Measurements from ENCODE around the gene AMPD2. TPM values are rescaled to one million over a fixed set of nuclear protein-coding genes. Genes with fewer than 3 reads are reported as not detected.

Gene AMPD2
- total and polyA plus RNA-seq, 9 of the 15 experiments (the other 6 are each of a cell fraction or from before 2014, with no cell fraction given): 2.0 to 77.7 (median 28.2) TPM

GRCh38 chr1:109598655-109599054 is 21.0 kb upstream of the AMPD2 start:
- intact Hi-C loops (cut with micrococcal nuclease) (no loop called here), in situ Hi-C loops (cut with MboI) (no loop called here)
- no peak overlapping the region for H3K27ac ChIP-seq (ENCODE audit: extremely low read depth, low read depth, low read length)
- H3K9ac ChIP-seq (ENCODE audit: insufficient read depth in 1 of 2, low read depth in 2 of 2, low read length in 2 of 2): no peak overlapping the region
- TF ChIP-seq SAFB2 (IDR thresholded peaks at IDR 0.05; ENCODE audit: borderline replicate concordance, low read depth, low read length, severe bottlenecking) (no peak), CTCF (IDR thresholded peaks at IDR 0.05 in 2 of 3, conservative IDR thresholded peaks at IDR 0.05 in 1 of 3; ENCODE audit: insufficient read depth in 2 of 3, low read depth in 1 of 3, low read length in 3 of 3) (peak; percentile 30 to 45 (median 33); a peak in 3 of 6 replicates)
- 79% methylated on average over 5 of the region's 5 CpGs for WGBS (ENCODE audit: insufficient coverage, low coverage, missing lambda C conversion rate)
- H3K27me3 ChIP-seq (ENCODE audit: control insufficient read depth in 2 of 2, insufficient read depth in 2 of 2, low read length in 2 of 2): no peaks in the 10 kb centered on the region
- H2AFZ ChIP-seq (ENCODE audit: low read depth, low read length): no peak overlapping the region
- H3K4me3 ChIP-seq: no peak overlapping the region
- ChIA-PET CTCF (ENCODE audit: low intra/inter-chr PET ratio) (no interaction called here), POLR2A (interaction anchor here (0.8 to 1.0 kb wide), 2 partner anchors 13 to 34 kb away, joined by 3 to 4 read pairs; no protein-coding TSS in a partner anchor)
- H4K20me1 ChIP-seq (replicated peaks; ENCODE audit: control insufficient read depth, insufficient read depth, low read length): no peaks in the 10 kb centered on the region
- peaks cover 16% of the 10 kb centered on the region for H3K36me3 ChIP-seq (ENCODE audit: control insufficient read depth, insufficient read depth, low read length)
- DNase-seq (ENCODE audit: extremely low read depth in 1 of 4, low spot score in 3 of 4) (peak in 1 of 4 experiments; percentile 31), FAIRE-seq (peak; percentile 15), ATAC-seq (peak; percentile 86)
- H3K4me2 ChIP-seq (ENCODE audit: insufficient read depth, low read length): no peak overlapping the region
- no peaks in the 10 kb centered on the region for H3K9me1 ChIP-seq (ENCODE audit: control insufficient read depth, insufficient read depth, low read length)
- H3K4me1 ChIP-seq (replicated peaks in 1 of 2; ENCODE audit: control insufficient read depth in 2 of 2, insufficient read depth in 2 of 2, low read length in 2 of 2): no peaks in the 10 kb centered on the region
- no peaks in the 10 kb centered on the region for H3K9me3 ChIP-seq (replicated peaks; ENCODE audit: control insufficient read depth, insufficient read depth, low read depth, low read length)
- BruUV-seq (replicated peaks): no TSS peak
- no peaks in the 10 kb centered on the region for H3K79me2 ChIP-seq (ENCODE audit: control insufficient read depth, insufficient read depth, low read length)

GRCh38 chr1:109603229-109603628 is 16.4 kb upstream of the AMPD2 start:
- Histone ChIP-seq H4K20me1 (replicated peaks; ENCODE audit: control insufficient read depth, insufficient read depth, low read length) (no peaks in the 10 kb centered on the region), H3K9ac (ENCODE audit: insufficient read depth in 1 of 2, low read depth in 2 of 2, low read length in 2 of 2) (no peak overlapping the region), H3K27ac (ENCODE audit: extremely low read depth, low read depth, low read length) (no peak overlapping the region), H3K27me3 (ENCODE audit: control insufficient read depth in 2 of 2, insufficient read depth in 2 of 2, low read length in 2 of 2) (peaks cover 0 to 6% of the 10 kb centered on the region in 2 experiments; a peak in 1 of 5 replicates), H2AFZ (ENCODE audit: low read depth, low read length) (no peak overlapping the region), H3K4me3 (no peak overlapping the region), H3K9me3 (replicated peaks; ENCODE audit: control insufficient read depth, insufficient read depth, low read depth, low read length) (no peaks in the 10 kb centered on the region), H3K9me1 (ENCODE audit: control insufficient read depth, insufficient read depth, low read length) (no peaks in the 10 kb centered on the region), H3K79me2 (ENCODE audit: control insufficient read depth, insufficient read depth, low read length) (no peaks in the 10 kb centered on the region), H3K4me1 (replicated peaks in 1 of 2; ENCODE audit: control insufficient read depth in 2 of 2, insufficient read depth in 2 of 2, low read length in 2 of 2) (no peaks in the 10 kb centered on the region), H3K4me2 (ENCODE audit: insufficient read depth, low read length) (no peak overlapping the region), H3K36me3 (ENCODE audit: control insufficient read depth, insufficient read depth, low read length) (no peaks in the 10 kb centered on the region; the same call in 2 of the 3 replicates)
- ATAC-seq (no peak), FAIRE-seq (no peak), DNase-seq (ENCODE audit: extremely low read depth in 1 of 4, low spot score in 3 of 4) (no peak)
- ChIA-PET CTCF (ENCODE audit: low intra/inter-chr PET ratio) (no interaction called here), POLR2A (interaction anchor here (0.6 to 4.3 kb wide), 4 partner anchors 10 to 195 kb away, joined by 3 to 40 read pairs (median 4); no protein-coding TSS in a partner anchor)
- BruUV-seq (replicated peaks): no TSS peak
- in situ Hi-C loops (cut with MboI): no loop called here
- 74% methylated on average over 3 of the region's 3 CpGs for WGBS (ENCODE audit: insufficient coverage, low coverage, missing lambda C conversion rate)
- intact Hi-C loops (cut with micrococcal nuclease): no loop called here
- TF ChIP-seq RAD51 (IDR thresholded peaks at IDR 0.05; ENCODE audit: borderline replicate concordance, low read depth): peak; percentile 9; the same call in 1 of the 2 replicates
- TF ChIP-seq RBM22 (IDR thresholded peaks at IDR 0.05; ENCODE audit: low read depth, low read length, poor library complexity, severe bottlenecking): no peak
- no peak for TF ChIP-seq EHMT2 (IDR thresholded peaks at IDR 0.05)
- TF ChIP-seq MAFG (tag; conservative IDR thresholded peaks at IDR 0.05): 0 out of 2 replicates have a peak, but pooled peaks have one; percentile 6
- no peak for TF ChIP-seq ZNF140 (CRISPR knock-in tag; IDR thresholded peaks at IDR 0.05)
- TF ChIP-seq HNRNPLL (IDR thresholded peaks at IDR 0.05; ENCODE audit: low read depth, low read length, poor library complexity, severe bottlenecking): no peak
- TF ChIP-seq, protein P1, sequence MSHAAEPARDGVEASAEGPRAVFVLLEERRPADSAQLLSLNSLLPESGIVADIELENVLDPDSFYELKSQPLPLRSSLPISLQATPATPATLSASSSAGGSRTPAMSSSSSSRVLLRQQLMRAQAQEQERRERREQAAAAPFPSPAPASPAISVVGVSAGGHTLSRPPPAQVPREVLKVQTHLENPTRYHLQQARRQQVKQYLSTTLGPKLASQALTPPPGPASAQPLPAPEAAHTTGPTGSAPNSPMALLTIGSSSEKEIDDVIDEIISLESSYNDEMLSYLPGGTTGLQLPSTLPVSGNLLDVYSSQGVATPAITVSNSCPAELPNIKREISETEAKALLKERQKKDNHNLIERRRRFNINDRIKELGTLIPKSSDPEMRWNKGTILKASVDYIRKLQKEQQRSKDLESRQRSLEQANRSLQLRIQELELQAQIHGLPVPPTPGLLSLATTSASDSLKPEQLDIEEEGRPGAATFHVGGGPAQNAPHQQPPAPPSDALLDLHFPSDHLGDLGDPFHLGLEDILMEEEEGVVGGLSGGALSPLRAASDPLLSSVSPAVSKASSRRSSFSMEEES (CRISPR knock-in tag; IDR thresholded peaks at IDR 0.05): peak; percentile 88
- TF ChIP-seq SIN3B (IDR thresholded peaks at IDR 0.05; ENCODE audit: low read depth): no peak
- TF ChIP-seq PCBP1 (IDR thresholded peaks at IDR 0.05; ENCODE audit: low read depth, low read length, poor library complexity, severe bottlenecking): no peak
- TF ChIP-seq HDAC2 (IDR thresholded peaks at IDR 0.05): no peak
- TF ChIP-seq TCFL5 (CRISPR knock-in tag; conservative IDR thresholded peaks at IDR 0.05): no peak
